Smooth muscle cell (in vitro differentiated cells): ENCODE results near the gene GLB1L. TPM values are rescaled to one million over a fixed set of nuclear protein-coding genes. Genes with fewer than 3 reads are reported as not detected.

Experiments used
- DNase-seq: peaks from one replicate; lab custom pipeline; 2025; ENCODE audit not compliant: unreplicated experiment; lab: John Stamatoyannopoulos, UW
- H2AFZ ChIP-seq: fragments of 200-600 bp; sonication (generic); 2 replicates; pipeline ENCODE4 v1.6.0; 2016; ENCODE audit warnings: antibody characterized with exemption, low read depth, mild to moderate bottlenecking
- H3F3A ChIP-seq: fragments of 200-600 bp; sonication (generic); 2 replicates; pipeline ENCODE4 v1.6.0; 2017; ENCODE audit warnings: antibody characterized with exemption, low read depth
- H3K27ac ChIP-seq: fragments of 200-600 bp; sonication (generic); 2 replicates; pipeline ENCODE4 v1.5.1; 2016; ENCODE audit warnings: low read depth, mild to moderate bottlenecking
- H3K27me3 ChIP-seq: fragments of 200-600 bp; sonication (generic); 2 replicates; pipeline ENCODE4 v1.6.1; 2016; ENCODE audit warnings: low read depth, mild to moderate bottlenecking
- H3K36me3 ChIP-seq: fragments of 200-600 bp; sonication (generic); 2 replicates; pipeline ENCODE4 v1.5.1; 2016; ENCODE audit warnings: low read depth
- H3K4me1 ChIP-seq: fragments of 200-600 bp; sonication (generic); 2 replicates; pipeline ENCODE4 v1.5.1; 2016; ENCODE audit warnings: low read depth
- H3K4me2 ChIP-seq: fragments of 200-600 bp; sonication (generic); 2 replicates; pipeline ENCODE4 v1.6.0; 2016; ENCODE audit warnings: mild to moderate bottlenecking
- H3K4me3 ChIP-seq: fragments of 200-600 bp; sonication (generic); 2 replicates; pipeline ENCODE4 v1.5.1; 2016; ENCODE audit warnings: mild to moderate bottlenecking
- H3K79me2 ChIP-seq: fragments of 200-600 bp; sonication (generic); 2 replicates; pipeline ENCODE4 v1.6.0; 2016; ENCODE audit warnings: low read depth, mild to moderate bottlenecking
- H3K9ac ChIP-seq: fragments of 200-600 bp; sonication (generic); 2 replicates; pipeline ENCODE4 v1.6.0; 2016; ENCODE audit warnings: low read depth
- H3K9me3 ChIP-seq: fragments of 200-600 bp; sonication (generic); replicated peaks from 2 replicates; pipeline ENCODE4 v1.5.1; 2016; ENCODE audit warnings: low read depth
- H4K20me1 ChIP-seq: fragments of 200-600 bp; sonication (generic); 2 replicates; pipeline ENCODE4 v1.6.0; 2016; ENCODE audit warnings: low read depth
- CTCF ChIP-seq: fragments of 200-600 bp; sonication (generic); IDR thresholded peaks from 2 replicates; pipeline ENCODE4 v1.5.1; 2017; ENCODE audit warnings: borderline replicate concordance, mild to moderate bottlenecking, antibody characterized with exemption; ENCODE audit not compliant: insufficient read depth, poor library complexity, severe bottlenecking
- WGBS: methylation state at CpG from one replicate; pipeline ENCODE4 v1.1.7; 2016; ENCODE audit warnings: low lambda C conversion rate; 5-methylcytosine and 5-hydroxymethylcytosine counted together
- polyA plus RNA-seq: library from polyadenylated mRNA; unstranded; fragments of >200 nt; fragmentation: Nextera tagmentation; extraction: Ambion mirVana; gene quantifications from 2 replicates; pipeline ENCODE4 v1.2.1, GENCODE V29; 2016
- total RNA-seq: library from RNA; depleted of rRNA; stranded (reverse); fragments of >200 nt; gene quantifications from 2 replicates; pipeline ENCODE4 v1.2.3, GENCODE V29; 2014

Gene GLB1L
- total and polyA plus RNA-seq, 2 experiments from 2014 or later, result 4.1 to 26.4 TPM

- H3K4me2 ChIP-seq, result no peak overlapping the region
- H4K20me1 ChIP-seq, result no peaks in the 10 kb centered on the region
- H3K36me3 ChIP-seq, result no peaks in the 10 kb centered on the region
- H3K4me1 ChIP-seq, result no peaks in the 10 kb centered on the region
- H3K27ac ChIP-seq, result no peak overlapping the region
- no peak for TF ChIP-seq CTCF
- no peaks in the 10 kb centered on the region for H3K27me3 ChIP-seq
- H3F3A ChIP-seq, result peaks cover 4% of the 10 kb centered on the region
- H2AFZ ChIP-seq, result no peak overlapping the region
- H3K9ac ChIP-seq, result no peak overlapping the region
- no peaks in the 10 kb centered on the region for H3K9me3 ChIP-seq
- no peaks in the 10 kb centered on the region for H3K79me2 ChIP-seq
- DNase-seq, result no peak
- WGBS, result 96% methylated on average over 11 of the region's 12 CpGs
- no peak overlapping the region for H3K4me3 ChIP-seq
Measured at GRCh38 chr2:219285373-219285735, 40.1 kb upstream of the GLB1L start.

DNA sequence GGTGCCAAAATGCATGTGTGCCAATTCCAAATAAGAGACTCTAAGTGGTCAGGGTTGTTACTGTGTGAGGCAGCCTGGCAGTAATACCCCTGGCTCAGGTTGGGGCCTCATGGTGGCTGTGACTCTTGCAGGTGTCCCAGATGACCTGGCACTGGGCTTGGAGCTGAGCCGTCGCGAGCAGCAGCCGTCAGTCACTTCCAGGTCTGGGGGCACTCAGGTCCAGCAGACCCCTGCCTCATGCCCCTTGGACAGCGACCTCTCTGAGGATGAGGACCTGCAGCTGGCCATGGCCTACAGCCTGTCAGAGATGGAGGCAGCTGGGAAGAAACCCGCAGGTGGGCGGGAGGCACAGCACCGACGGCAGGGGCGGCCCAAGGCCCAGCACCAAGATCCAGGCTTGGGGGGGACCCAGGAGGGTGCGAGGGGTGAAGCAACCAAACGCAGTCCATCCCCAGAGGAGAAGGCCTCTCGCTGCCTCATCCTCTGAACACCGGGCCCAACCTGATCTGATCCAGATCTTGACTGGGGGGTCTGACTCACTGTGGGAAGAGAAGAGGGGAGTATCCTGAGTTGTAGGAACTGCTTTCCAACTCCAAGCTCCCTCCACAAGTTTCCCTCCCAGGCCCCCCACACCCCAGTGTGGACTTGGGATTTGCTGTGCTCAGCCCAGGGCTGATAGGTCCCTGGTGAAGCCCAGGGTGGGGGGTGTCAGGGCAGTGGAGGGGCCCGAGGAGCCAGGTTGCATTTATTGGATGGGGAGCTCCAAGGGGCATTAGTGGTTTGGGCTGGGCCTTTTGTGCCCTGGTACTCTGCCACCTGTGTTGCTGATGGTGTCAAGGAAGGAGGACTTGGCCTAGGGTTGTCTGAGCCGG is 39.5 kb upstream of the GLB1L start:
- Histone ChIP-seq H3K27me3 (no peaks in the 10 kb centered on the region), H3K9me3 (no peaks in the 10 kb centered on the region), H3K4me1 (peaks cover 4% of the 10 kb centered on the region), H2AFZ (no peak overlapping the region), H3K4me2 (no peak overlapping the region), H3K27ac (no peak overlapping the region), H4K20me1 (no peaks in the 10 kb centered on the region), H3K79me2 (no peaks in the 10 kb centered on the region), H3K4me3 (no peak overlapping the region), H3K9ac (no peak overlapping the region), H3K36me3 (no peaks in the 10 kb centered on the region), H3F3A (peaks cover 4% of the 10 kb centered on the region)
- 95% methylated on average over 16 of the region's 16 CpGs for WGBS
- DNase-seq, result no peak
- no peak for TF ChIP-seq CTCF

GRCh38 chr2:219282943-219283581 is 37.8 kb upstream of the GLB1L start:
- Histone ChIP-seq H3K4me2 (no peak overlapping the region), H3K4me1 (peaks cover 11% of the 10 kb centered on the region), H3K4me3 (no peak overlapping the region), H3K79me2 (no peaks in the 10 kb centered on the region), H3K27me3 (no peaks in the 10 kb centered on the region), H4K20me1 (no peaks in the 10 kb centered on the region), H3F3A (peaks cover 11% of the 10 kb centered on the region), H3K36me3 (no peaks in the 10 kb centered on the region), H2AFZ (no peak overlapping the region), H3K27ac (no peak overlapping the region), H3K9me3 (no peaks in the 10 kb centered on the region), H3K9ac (no peak overlapping the region)
- no peak for TF ChIP-seq CTCF
- 97% methylated on average over 17 of the region's 17 CpGs for WGBS
- no peak for DNase-seq

GRCh38 chr2:219282375-219282774 is 37.1 kb upstream of the GLB1L start:
- Histone ChIP-seq H4K20me1 (no peaks in the 10 kb centered on the region), H3K4me1 (peaks cover 15% of the 10 kb centered on the region), H3F3A (peaks cover 12% of the 10 kb centered on the region), H3K9me3 (no peaks in the 10 kb centered on the region), H3K36me3 (no peaks in the 10 kb centered on the region), H3K79me2 (no peaks in the 10 kb centered on the region), H3K9ac (no peak overlapping the region), H3K4me3 (no peak overlapping the region), H2AFZ (no peak overlapping the region), H3K27ac (no peak overlapping the region), H3K27me3 (no peaks in the 10 kb centered on the region), H3K4me2 (no peak overlapping the region)
- no peak for DNase-seq
- whole genome bisulfite sequencing, result 95% methylated on average over 5 of the region's 5 CpGs
- no peak for TF ChIP-seq CTCF
